8988T (cell line): ENCODE results near the gene HEMK1.

Experiments used
- DNase-seq: peaks from one replicate; pipeline ENCODE4 v3.0.0; 2011

The HEMK1 gene

DNA sequence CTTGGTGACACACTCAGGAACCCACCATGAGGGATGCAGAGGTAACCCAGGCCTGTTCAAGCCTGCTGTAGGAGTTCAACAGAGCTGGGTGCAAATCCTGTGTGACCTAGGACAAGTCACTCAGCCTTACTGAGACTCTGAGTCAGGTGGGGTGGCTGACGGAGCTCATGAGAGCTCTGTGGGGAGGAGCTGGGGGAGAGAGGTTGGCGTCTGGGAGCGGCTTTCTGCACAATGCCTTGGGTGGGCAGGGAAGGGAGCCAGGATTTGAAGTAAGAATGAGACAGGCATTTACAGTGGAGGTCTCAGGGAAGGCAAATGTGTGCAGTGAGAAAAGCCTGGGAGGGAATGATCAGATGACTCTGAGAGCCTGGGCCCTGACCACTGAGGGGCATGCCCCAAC is 20.1 kb upstream of the HEMK1 start:
- DNase-seq = no peak

DNA sequence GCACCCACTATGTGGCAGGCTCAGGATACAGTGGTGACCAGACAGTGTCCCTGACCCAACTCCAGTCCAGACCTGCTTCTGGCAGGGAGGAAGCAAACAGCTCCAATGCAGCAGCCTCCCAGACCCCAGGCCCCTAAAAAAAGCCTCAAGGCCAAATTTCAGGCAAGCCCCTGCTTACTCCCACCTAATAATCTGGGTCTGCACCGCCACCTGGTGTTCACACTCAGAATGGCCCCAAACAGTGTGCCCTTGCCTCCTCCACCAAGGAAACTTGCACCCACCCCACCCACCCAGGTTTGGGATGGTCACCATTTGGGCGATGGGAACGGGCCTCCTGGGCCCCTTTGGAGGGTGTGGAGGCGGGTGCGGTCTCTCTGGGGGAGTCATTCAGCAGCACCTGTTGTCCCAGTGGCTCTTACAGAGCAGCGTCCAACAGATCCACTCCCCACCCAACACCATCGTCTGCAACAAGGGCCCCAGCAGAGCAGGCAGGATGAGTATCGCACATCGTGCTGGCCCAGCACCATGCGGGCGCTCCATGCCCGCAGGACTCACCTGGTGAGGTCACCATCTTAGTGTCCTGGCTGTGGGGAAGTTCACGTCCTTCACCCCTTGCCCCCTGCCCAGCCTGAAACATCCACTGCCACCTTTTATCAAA is 19.1 kb upstream of the HEMK1 start:
- peak; percentile 76 for DNase-seq

DNA sequence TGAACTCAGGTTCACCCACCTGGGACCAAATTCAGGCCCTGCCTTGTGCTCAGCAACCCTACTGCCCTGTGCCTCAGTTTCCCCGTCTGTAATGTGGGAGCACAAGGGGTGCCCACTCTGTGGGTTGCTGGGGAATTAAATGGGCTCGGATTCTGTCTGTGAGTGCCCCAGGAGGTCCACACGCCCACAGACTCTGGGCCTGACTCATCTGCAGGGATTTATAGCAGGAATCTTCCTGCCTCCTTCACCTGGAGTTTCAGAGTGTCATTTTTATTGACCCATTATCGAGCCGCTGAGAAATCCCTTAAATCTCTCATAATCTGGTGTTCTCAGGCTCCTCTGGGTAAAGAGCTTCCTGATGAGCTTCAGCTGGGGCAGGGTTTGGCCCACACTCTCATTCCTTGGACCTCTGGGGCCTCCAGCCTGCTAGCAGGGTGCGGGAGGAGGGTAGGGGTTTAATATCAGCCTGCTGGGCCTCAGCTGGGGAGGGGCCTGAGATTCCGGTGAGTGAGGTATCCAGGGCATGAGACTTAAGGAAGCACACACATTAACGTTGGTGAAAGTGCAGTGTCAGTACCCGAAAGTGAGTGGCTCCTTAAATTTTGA is 18.2 kb upstream of the HEMK1 start:
- DNase-seq = no peak

DNA sequence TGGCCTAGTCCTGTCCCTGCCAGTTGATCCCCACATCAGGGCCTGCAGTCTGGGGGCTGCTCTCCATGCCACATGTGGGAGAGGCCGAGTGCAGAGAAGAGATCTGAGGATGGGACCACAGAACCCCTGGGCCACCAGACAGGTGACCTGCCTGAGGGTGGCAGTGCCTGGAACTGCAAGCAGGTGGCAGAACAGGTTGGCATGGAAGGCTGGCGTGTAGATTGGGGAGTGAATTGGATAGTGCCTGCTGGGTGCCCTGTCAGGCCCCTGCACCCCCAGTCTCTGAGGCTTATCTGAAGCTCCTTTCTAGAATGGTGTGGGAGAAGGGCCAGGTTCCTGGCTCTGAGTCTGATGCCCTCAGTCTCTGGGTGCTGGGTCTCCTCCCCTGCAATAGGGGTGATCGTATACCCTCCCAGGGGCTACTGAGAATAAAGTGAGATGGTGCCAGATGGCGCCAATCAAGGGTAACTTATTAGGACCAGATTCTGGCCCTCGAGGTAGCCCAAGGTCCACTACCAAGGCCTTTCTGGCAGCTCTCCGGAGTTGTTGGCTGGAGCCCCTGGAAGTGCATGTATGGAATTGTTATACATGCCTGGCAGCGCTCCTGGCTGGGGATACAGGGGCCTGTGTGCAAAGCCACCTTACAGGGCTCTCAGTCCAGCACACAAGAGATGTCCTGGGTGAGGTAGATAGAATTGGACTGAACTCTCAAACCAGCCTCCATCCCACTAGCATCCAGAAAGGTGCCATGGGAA is 17.5 kb upstream of the HEMK1 start:
- DNase-seq = no peak

DNA sequence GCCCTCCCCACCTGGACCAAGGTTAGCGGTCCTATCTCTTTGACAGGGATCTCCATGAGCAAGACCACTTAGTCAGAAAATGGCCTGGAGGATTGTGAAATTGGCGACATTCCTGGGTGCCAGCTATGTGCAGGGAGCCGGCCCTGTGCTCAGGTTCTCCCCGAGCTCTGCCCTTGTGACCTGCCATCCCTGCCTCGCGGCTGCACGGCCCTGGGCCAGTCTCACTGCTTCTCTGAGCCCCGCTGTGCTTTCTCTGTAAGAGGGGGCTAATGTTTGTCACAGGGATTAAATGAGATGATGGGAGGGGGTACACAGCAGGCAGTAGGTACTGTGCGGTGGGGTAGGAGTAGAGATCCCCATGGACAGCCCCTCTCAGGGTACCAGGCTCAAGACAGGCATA is 16.7 kb upstream of the HEMK1 start:
- DNase-seq = no peak

DNA sequence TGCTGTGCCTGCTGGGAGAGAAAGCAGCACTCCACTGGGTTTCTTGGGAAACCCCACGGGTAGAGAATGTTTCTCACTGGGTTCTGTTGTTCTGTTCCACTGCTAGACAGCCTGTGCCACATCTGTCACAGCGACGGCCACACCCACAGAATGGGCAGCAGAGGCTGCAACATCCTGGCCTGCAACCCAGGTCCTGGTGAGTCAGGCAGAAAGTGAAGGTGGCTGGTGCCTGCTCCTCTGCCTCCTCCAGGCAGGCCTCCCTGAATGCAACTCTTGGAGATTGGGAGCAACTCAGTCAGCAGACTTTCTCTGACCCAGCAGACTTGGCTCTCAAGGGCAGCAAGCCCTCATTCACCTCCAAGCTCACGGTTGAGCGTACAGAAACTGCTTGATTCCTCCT is 14.8 kb upstream of the HEMK1 start:
- no peak for DNase-seq

DNA sequence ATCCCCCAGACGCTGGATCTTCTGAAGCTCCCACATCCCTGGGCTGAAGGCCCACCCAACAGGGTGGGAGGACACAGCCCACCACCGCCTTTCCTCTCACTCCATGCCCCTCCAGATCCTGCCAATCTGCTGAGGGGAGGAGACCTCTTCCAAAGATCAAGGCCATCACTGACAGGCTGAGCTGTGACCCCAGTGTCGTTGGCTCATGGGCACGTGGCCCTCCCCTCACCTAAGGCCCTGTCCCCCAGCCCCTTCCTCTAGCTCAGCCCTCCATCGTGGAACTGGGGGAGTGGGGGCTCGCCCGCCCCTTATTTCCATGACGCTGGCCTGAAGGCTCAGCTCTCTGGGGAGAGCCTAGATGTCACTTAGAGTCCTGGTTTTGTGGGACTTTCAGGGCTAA is 12.2 kb upstream of the HEMK1 start:
- DNase-seq = no peak

DNA sequence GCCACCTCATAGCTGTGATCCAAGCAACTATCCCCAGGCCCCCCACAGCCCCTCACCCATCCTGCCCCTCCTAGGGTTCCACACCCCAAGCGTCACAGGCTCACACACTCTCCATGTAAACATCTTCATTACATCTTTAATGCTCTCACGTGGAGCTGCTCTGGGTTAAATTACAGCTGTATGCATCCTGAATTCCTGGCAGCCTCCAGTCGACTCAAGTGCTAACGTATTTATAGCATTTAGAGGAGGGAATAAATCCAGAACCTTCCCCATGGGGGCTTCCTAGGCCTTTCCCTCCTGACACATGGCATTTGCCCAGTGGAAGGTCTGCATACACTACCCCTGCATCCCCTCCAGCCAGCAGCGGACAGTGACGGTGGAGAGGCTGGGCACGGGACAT is 11.4 kb upstream of the HEMK1 start:
- DNase-seq = no peak

DNA sequence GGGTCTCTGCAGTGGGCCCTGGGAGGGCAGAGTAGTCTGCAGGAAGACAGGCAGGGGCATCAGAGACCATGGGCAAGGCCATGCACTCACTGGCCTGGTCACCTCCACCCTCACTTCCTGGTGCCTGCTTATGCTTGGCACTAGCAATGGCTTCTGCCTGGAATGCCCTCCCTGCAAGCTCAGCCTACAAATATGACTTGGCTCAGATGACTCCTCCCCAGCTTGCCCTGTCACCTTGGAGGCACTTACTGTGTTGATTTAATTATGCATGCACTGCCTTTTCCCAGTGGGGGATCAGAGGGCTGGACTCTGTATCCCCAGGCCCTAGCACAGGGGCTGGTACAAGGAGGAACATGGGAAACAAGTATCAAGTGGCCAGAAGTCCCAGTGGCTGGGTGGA is 9.6 kb upstream of the HEMK1 start:
- no peak for DNase-seq

DNA sequence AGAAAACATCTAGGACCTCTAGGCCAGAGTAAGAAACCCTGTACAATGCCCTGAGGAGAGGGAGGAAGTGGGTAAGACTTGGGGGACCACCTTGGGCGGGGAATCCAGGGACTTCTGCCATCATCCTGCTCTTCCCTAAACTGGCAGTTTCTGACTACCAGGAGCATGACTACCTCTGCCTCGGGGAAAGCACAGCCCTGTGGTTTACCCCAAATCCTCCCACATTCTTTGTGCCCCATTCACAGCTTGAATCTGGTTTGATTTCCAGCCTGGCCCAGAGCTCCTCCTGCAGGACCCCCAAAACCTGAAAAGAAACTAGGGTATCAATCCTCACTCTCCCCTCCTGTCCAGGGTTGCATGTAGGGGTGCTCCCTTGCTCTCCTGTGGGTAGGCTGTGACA is 6.5 kb upstream of the HEMK1 start:
- DNase-seq = no peak

DNA sequence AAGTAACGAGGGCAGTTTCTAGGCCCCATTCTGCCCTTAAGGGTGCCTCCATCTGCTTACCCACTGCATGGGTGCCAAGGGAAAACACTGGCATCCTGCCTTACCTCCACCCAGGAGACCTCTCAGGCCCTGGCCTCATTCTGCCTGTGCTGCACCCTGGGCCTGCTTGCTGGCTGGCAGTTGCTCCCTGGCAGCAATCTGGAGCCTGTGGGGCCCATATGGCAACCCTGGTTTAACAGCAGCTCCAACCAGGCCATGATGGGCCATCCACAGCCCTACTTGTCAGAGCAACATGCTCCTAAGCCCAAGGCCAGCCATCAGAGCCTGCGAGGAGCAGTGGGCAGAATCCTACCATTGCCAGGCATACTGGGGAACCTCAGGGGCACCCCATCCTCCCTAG is 5.5 kb upstream of the HEMK1 start:
- DNase-seq = no peak

DNA sequence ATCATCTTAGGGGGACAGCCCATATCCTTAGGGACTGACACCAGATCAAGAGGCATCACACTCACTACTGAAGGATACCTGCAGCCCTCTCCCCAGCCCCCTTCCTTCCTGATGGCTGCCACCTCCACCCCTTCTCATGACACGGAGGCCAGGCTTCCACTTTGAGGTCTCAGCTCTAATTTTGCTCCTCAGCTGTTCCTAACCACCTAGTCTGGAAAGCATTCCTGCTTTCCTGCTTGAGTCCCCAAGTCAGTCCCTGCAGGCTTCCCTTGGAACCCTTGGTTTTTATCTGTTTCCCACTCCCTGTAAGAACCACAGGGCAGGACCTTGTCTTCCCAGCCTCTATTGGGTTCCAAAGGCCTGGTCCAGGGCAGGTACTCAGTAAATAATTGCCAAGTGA is 5.0 kb upstream of the HEMK1 start:
- no peak for DNase-seq

DNA sequence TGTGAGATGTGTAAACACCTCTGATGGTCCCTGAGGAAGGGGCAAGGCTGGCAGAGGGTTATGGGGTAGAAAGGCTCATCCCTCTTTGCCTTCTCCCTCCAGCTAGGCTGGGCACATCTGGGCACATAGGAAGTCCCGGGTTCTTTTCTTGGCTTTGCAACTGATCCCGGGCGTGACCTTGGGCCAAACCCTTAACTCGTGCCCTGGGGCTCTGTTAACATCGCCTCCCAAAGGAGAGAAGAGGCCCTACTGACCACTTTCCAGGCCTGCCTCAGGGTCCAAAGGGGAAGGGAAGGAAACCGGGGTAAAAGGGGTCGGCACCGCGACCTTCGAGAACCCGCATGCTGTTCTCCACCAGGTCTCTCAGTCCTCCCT is 2.3 kb upstream of the HEMK1 start:
- DNase-seq = no peak

DNA sequence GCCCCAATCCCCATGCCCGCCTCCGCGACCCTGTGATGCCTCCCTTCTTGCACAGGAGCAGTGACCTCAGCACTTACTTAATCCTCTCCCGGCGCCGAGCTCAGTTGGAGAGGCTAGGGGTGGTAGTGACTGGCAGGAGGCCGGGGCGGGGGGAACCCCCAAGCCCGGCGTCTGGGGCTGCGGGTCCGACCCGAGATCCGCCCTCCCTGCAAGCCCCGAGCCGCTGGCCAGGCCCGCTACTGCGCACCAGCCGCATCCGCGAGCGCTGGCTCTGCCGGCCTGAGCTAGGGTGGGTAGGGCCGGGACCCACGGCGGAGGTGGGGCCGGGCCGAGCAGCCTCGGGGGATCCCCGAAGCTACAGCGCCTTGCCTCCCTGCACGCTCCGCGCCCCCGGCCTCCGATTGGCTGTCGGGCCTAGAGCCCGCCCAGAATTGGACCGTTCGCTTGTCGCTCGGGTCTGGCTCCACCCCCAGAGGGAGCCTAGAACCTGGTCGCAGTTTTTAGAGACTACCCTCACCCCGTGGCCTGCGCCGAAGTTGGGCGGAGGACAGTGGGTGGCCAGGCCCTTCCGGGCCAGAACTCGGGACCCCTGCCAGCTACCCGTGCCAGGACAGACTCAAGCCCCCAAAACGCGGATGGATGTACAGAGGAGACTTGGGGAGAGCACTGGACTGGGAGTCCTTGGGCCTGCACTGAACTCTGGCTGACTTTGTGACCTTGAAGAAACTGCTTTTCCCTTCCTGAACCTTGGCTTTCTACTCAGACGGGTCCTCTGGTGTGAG is 1.7 kb upstream of the HEMK1 start, which contains the start of gene C3orf18:
TSS of gene C3orf18 (minus strand) at position 362 of the 782 bp plus-strand sequence. CDS start 2,048 bp downstream, outside the sequence.
- DNase-seq = peak; percentile 100

DNA sequence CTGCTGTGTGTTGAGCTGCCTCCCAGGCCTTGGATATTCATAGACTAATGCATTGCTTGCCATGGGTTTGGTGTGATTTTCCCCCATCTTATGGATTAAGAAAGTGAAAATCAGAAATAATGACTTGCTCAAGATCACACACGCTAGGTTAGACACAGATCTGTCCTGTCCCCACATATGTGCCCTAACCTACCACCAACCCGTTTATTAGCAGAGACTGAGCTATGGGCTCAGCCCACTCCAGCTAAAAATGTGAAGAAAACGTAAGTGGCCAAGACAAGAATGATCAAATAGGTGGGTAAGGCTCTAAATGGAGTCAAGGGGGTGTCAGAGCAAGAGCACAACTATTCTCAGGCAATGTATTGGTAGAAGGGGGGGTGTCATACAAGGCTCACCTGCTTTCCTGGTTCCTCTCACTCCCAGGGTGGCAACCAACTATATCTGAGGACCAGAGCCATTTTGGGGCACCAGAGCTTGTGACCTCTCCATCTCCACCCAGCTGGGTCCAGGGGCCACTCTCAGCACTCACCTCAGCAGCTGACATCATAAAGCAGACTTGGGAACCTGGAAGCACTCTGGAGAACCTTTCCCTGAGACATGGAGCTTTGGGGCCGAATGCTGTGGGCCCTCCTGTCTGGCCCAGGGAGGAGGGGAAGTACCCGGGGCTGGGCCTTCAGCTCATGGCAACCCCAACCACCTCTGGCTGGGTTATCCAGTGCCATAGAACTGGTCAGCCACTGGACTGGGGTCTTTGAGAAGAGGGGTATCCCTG is 1.4 kb downstream of the HEMK1 start:
- DNase-seq = no peak

DNA sequence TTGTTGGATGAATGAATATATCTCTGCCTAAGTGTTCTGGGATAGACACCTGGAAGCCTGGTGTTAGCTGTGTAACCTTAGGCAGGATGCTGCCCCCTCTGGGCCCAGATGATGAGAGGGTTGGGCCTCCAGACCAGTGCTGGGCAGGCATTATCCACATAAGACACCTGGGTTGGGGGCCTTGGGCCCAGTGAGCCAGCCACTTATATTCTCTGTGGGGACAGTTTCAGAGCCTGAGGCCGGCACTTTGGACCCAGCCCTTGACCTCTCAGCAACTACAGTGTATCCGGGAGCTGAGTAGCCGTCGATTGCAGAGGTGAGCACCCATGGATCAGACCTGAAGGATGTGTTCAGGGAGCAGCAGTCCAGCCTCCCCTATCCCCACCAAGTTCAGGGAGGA is 2.2 kb downstream of the HEMK1 start:
- DNase-seq = no peak

DNA sequence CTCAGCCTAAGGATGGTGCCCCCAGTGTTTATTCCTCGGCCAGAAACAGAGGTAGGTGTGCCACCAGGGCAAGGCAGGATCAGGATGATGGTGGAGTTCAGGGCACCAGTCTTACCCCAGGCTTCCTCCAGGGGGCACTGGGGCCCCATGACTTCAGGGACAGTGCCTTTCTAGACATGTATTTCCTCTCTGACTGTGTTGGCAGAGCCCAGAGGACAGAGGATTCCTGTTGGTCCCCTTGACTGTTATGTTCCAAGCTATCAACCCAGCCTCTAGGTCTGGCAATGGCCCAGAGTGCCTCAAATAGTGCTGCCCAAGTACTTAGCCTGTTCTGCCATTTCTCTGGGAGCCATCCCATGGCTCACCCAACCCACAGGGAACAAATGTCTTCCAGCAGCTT is 2.8 kb downstream of the HEMK1 start:
- DNase-seq = peak; percentile 95

DNA sequence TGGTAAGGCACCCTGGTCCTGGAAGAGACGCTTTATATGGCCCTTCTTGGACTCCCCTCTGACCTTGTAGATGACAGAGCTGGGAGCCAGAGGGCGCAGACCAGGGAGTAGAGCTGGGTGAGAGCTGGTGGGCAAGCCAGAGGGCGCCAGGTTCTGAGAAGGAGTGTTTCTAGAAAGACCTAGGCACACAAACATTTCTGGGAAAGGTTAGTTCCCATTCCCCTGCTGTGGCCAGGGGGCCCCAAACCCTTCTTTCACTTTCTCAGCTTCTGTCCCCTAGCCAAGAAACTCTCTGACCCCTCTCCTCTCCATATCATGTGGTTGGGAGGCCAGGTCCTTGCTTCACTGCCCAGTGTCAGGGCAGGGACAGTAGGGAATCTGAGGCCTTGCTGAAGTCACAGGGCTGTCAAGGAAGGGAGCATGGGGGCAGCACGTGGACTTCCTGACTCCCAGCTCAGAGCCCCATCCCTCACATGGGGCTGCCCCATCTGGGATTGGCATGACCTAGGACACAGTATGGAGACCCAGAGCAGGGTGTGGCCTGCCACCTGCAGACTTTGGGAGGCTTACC is 3.6 kb downstream of the HEMK1 start:
- DNase-seq = no peak

DNA sequence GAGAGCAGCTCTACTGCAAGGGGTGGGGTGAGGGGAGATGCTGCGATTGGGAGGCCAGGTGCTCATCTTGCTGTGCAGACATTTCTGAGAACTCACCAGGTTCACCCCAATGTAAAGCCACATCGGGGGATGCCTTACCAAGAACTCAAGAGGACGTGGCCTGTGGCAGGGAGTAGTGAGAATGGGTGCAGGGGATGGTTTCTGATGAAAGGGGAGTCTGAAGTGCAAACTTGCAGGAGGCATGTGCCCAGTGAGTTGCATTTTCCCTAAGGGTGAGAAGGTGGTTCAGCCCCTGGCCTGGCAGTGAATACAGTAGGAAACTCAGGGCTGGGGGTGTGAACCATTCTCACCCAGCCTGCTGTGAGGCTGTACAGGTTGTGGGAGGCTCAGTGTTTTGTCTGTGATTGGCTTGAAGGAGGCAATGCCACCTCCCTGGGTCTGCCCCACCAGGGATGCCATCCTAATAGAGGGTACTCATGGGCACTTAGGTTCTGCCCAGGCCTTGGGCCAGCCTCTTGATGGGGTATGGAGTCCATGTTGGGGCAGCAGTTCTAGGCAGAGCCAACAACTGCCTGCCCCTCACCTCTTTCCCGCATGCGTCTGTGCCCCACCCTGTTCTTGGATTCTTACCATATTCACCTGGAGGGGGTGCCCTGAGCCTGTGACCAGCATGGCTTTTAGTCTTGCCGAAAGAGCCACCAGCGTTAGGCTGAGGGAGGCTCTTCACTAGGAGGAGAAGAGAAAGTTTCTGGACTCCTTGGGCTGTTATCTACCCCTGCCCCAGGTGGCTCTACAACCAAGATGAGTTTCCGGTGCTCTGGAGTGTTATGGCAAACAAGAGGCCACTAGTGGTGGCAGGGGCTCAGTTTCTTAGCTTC is 4.5 kb downstream of the HEMK1 start:
- no peak for DNase-seq

DNA sequence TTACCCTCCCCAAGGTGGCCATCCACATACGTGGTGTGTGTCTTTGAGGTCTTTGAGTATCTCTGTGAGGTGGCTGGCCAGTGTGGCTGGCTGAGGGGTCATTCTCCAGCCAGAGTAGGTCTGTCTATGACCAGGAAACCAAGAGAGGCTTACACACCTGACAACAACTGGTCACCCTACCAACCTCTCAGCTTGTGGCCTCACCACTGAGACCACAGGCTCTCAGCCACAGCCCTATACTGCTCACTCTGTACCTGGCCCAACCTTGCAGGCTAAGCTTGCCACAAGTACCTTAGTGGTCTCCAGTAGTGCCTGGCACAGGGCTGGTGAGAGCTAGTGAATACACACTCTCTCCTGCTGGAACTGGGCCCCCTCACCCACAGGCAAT is 5.1 kb downstream of the HEMK1 start:
- DNase-seq = no peak

DNA sequence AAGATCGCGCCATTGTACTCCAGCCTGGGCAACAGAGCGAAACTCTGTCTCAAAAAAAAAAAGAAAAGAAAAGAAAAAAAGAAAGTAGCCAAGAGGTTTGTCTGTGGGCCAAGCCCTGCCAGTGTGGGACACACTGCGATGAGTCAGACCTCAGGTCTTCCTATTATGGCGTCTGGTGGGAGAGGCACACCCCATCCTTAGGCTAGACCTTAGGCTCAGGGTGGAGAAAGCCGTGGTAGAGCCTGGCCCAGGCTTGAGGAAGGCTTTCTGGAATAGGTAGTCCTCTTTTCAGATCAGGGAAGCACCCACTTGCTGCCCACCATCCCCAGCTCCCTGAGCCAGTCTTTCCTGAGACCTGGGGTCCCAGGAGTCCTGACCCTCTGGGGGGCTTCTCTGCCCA is 6.0 kb downstream of the HEMK1 start:
- DNase-seq = no peak
